ENCODE measurements around the gene FNDC3B. TPM values are rescaled to one million over a fixed set of nuclear protein-coding genes. Genes with fewer than 3 reads are reported as not detected.

Gene FNDC3B
- total and polyA plus RNA-seq, 2 donors (not counting 1 experiment from before 2014, with no cell fraction given) = 1.2 to 9.2 TPM

GRCh38 chr3:172271386-172271976 is 232.1 kb downstream of the FNDC3B start:
- no peak overlapping the region for H3K27ac Mint-ChIP-seq
- CTCF ChIA-PET = no interaction called here
- Histone ChIP-seq H3K9ac (ENCODE audit: low read length) (no peak overlapping the region), H3K79me2 (ENCODE audit: control insufficient read depth, insufficient read depth, low read length) (no peaks in the 10 kb centered on the region), H3K9me3 (ENCODE audit: control extremely low read depth in 1 of 3, control insufficient read depth in 2 of 3, insufficient read depth in 1 of 3, low read length in 2 of 3) (no peaks in the 10 kb centered on the region), H3K4me3 (ENCODE audit: control extremely low read depth in 1 of 5, extremely low read depth in 1 of 5, insufficient read depth in 1 of 5, low read depth in 2 of 5, low read length in 4 of 5) (no peak overlapping the region), H3K27ac (ENCODE audit: low read length in 2 of 2) (no peak overlapping the region), H4K20me1 (ENCODE audit: control insufficient read depth, insufficient read depth, low read length, poor library complexity, severe bottlenecking) (no peaks in the 10 kb centered on the region), H3K4me1 (ENCODE audit: control insufficient read depth in 2 of 2, insufficient read depth in 2 of 2, low read length in 2 of 2) (no peaks in the 10 kb centered on the region), H2AFZ (ENCODE audit: insufficient read depth, low read depth, low read length, poor library complexity, severe bottlenecking) (no peak overlapping the region), H3K36me3 (replicated peaks in 1 of 2; ENCODE audit: control extremely low read depth in 1 of 2, control insufficient read depth in 1 of 2, extremely low read depth in 1 of 2, insufficient read depth in 2 of 2, low read length in 1 of 2) (no peaks in the 10 kb centered on the region), H3K27me3 (replicated peaks in 1 of 4; ENCODE audit: control extremely low read depth in 1 of 4, control insufficient read depth in 3 of 4, insufficient read depth in 4 of 4, low read length in 3 of 4) (no peaks in the 10 kb centered on the region), H3K4me2 (replicated peaks; ENCODE audit: low read depth, low read length, poor library complexity, severe bottlenecking) (no peak overlapping the region)
- ATAC-seq (ENCODE audit: low read depth) = no peak
- no peaks in the 10 kb centered on the region for H3K27me3 Mint-ChIP-seq
- TF ChIP-seq CTCF (IDR thresholded peaks at IDR 0.05) (no peak), EZH2 (IDR thresholded peaks at IDR 0.05; ENCODE audit: borderline replicate concordance, insufficient read depth, low read depth, low read length, poor library complexity, severe bottlenecking) (no peak)
- intact Hi-C loops (cut with micrococcal nuclease) = no loop called here
- peaks cover 3% of the 10 kb centered on the region for H3K4me1 Mint-ChIP-seq
- 100% methylated on average over 7 of the region's 9 CpGs for WGBS (ENCODE audit: insufficient coverage)
- no peaks in the 10 kb centered on the region for H3K9me3 Mint-ChIP-seq (ENCODE audit: insufficient read depth)
- DNase-seq = no peak
- H3K4me3 Mint-ChIP-seq = no peak overlapping the region
- POLR2A ChIA-PET = no interaction called here

GRCh38 chr3:172272698-172273097 is 233.3 kb downstream of the FNDC3B start:
- H3K9me3 Mint-ChIP-seq (ENCODE audit: insufficient read depth) = no peaks in the 10 kb centered on the region
- ChIA-PET POLR2A (no interaction called here), CTCF (interaction anchor here (0.6 kb wide), 1 partner anchor 417 kb away, joined by 3 read pairs; no protein-coding TSS in a partner anchor)
- H3K4me1 ChIP-seq (ENCODE audit: control insufficient read depth in 2 of 2, insufficient read depth in 2 of 2, low read length in 2 of 2) = no peaks in the 10 kb centered on the region
- TF ChIP-seq CTCF (IDR thresholded peaks at IDR 0.05) (no peak), EZH2 (IDR thresholded peaks at IDR 0.05; ENCODE audit: borderline replicate concordance, insufficient read depth, low read depth, low read length, poor library complexity, severe bottlenecking) (no peak)
- H3K27ac Mint-ChIP-seq = no peak overlapping the region
- intact Hi-C loops (cut with micrococcal nuclease) = no loop called here
- no CpG with 5 or more reads among the region's 2 CpGs for WGBS (ENCODE audit: insufficient coverage)
- no peaks in the 10 kb centered on the region for H3K27me3 Mint-ChIP-seq
- ATAC-seq (ENCODE audit: low read depth) (no peak), DNase-seq (no peak)
- H3K4me2 ChIP-seq (replicated peaks; ENCODE audit: low read depth, low read length, poor library complexity, severe bottlenecking) = no peak overlapping the region
- peaks cover 3% of the 10 kb centered on the region for H3K4me1 Mint-ChIP-seq
- no peaks in the 10 kb centered on the region for H3K79me2 ChIP-seq (ENCODE audit: control insufficient read depth, insufficient read depth, low read length)
- H3K9ac ChIP-seq (ENCODE audit: low read length) = no peak overlapping the region
- no peaks in the 10 kb centered on the region for H4K20me1 ChIP-seq (ENCODE audit: control insufficient read depth, insufficient read depth, low read length, poor library complexity, severe bottlenecking)
- H3K27me3 ChIP-seq (replicated peaks in 1 of 4; ENCODE audit: control extremely low read depth in 1 of 4, control insufficient read depth in 3 of 4, insufficient read depth in 4 of 4, low read length in 3 of 4) = no peaks in the 10 kb centered on the region
- H3K9me3 ChIP-seq (ENCODE audit: control extremely low read depth in 1 of 3, control insufficient read depth in 2 of 3, insufficient read depth in 1 of 3, low read length in 2 of 3) = no peaks in the 10 kb centered on the region
- H3K27ac ChIP-seq (ENCODE audit: low read length in 2 of 2) = no peak overlapping the region
- H3K4me3 Mint-ChIP-seq = no peak overlapping the region
- no peak overlapping the region for H3K4me3 ChIP-seq (ENCODE audit: control extremely low read depth in 1 of 5, extremely low read depth in 1 of 5, insufficient read depth in 1 of 5, low read depth in 2 of 5, low read length in 4 of 5)
- no peaks in the 10 kb centered on the region for H3K36me3 ChIP-seq (replicated peaks in 1 of 2; ENCODE audit: control extremely low read depth in 1 of 2, control insufficient read depth in 1 of 2, extremely low read depth in 1 of 2, insufficient read depth in 2 of 2, low read length in 1 of 2)
- no peak overlapping the region for H2AFZ ChIP-seq (ENCODE audit: insufficient read depth, low read depth, low read length, poor library complexity, severe bottlenecking)

Measured in B cell (primary cell).